K562 (cell line): ENCODE measurements around the gene AARSD1. TPM values are rescaled to one million over a fixed set of nuclear protein-coding genes. Genes with fewer than 3 reads are reported as not detected.
"Not testable (repeated sequence)": the region's sequence is repeated elsewhere in the genome, so short reads cannot be mapped to it uniquely, and the experiment has no call there.

Experiments used
- ATAC-seq: fragments of 200-7000 bp; cut with Tn5 transposase; 3 replicates; pipeline ENCODE4 v1.9.1; 2020; ENCODE audit warnings: moderate library complexity
- BruUV-seq: library from RNA; stranded (reverse); fragments of 400-500 nt; replicated peaks from 2 replicates; lab custom pipeline; 2021; lab: Mats Ljungman, UMichigan
- CTCF ChIA-PET: fragments of 300-600 bp; formaldehyde crosslinking; extraction: SDS; loops from one replicate; lab custom pipeline; 2021; ENCODE audit warnings: low intra/inter-chr PET ratio; lab: Yijun Ruan, JAX
- POLR2A ChIA-PET: fragments of 300-600, 350-650 bp; sonication (Branson Sonifier 250); formaldehyde crosslinking; extraction: SDS; loops from one replicate; lab custom pipeline; 2021; ENCODE audit warnings: antibody characterized with exemption, inconsistent platforms; lab: Yijun Ruan, JAX
- DNase-seq, 4 experiments: peaks; one replicate each; pipeline versions ENCODE4 v3.0.0 to v3.0.0-alpha.2; 2011 to 2018; ENCODE audit warnings: low spot score in 3 of 4, mixed read lengths in 3 of 4; ENCODE audit errors: extremely low read depth in 1 of 4
- FAIRE-seq: peaks from 2 replicates; lab custom pipeline; 2011; peaks lifted over from hg19 to GRCh38; lab: Jason Lieb, UNC
- H2AFZ ChIP-seq: 2 replicates; pipeline ENCODE4 v1.6.0; 2011; ENCODE audit warnings: low read depth, low read length, control low read depth, inconsistent platforms
- H3K27ac ChIP-seq: fragments of 200-600 bp; 3 replicates; pipeline ENCODE4 v1.8.0; 2011; ENCODE audit warnings: low read depth, mild to moderate bottlenecking, control low read depth, inconsistent platforms, low read length, moderate library complexity, mixed read lengths; ENCODE audit errors: extremely low read depth
- H3K27me3 ChIP-seq, 2 experiments: fragments of 300-600 bp in 1 of 2; 2 replicates in 1 of 2; 3 replicates in 1 of 2; pipeline versions ENCODE4 v1.6.0 to v1.8.0; 2011; ENCODE audit warnings: inconsistent platforms in 2 of 2, low read length in 2 of 2, mild to moderate bottlenecking in 1 of 2, mixed read lengths in 1 of 2, moderate library complexity in 1 of 2; ENCODE audit not compliant: control insufficient read depth in 2 of 2, insufficient read depth in 2 of 2
- H3K36me3 ChIP-seq: fragments of 300-600 bp; 3 replicates; pipeline ENCODE4 v1.8.0; 2011; ENCODE audit warnings: mild to moderate bottlenecking, low read length, inconsistent platforms; ENCODE audit not compliant: control insufficient read depth, insufficient read depth
- H3K4me1 ChIP-seq, 2 experiments: fragments of 200-600 bp in 1 of 2; replicated peaks in 1 of 2; 2 replicates in 1 of 2; 3 replicates in 1 of 2; pipeline versions ENCODE4 v1.5.1 to v1.8.0; 2011; ENCODE audit warnings: inconsistent platforms in 2 of 2, low read length in 2 of 2, mild to moderate bottlenecking in 1 of 2, mixed read lengths in 1 of 2, moderate library complexity in 1 of 2; ENCODE audit not compliant: control insufficient read depth in 2 of 2, insufficient read depth in 2 of 2
- H3K4me2 ChIP-seq: 2 replicates; pipeline ENCODE4 v1.6.1; 2011; ENCODE audit warnings: low read length, control low read depth, inconsistent platforms, mixed read lengths; ENCODE audit not compliant: insufficient read depth
- H3K4me3 ChIP-seq: fragments of 200-600 bp; sonication (generic), shearing (Covaris generic); 2 replicates; pipeline ENCODE4 v1.5.1; 2016; ENCODE audit warnings: control low read depth, inconsistent platforms
- H3K79me2 ChIP-seq: fragments of 200-600 bp; 3 replicates; pipeline ENCODE4 v1.8.0; 2011; ENCODE audit warnings: low read length, inconsistent platforms; ENCODE audit not compliant: control insufficient read depth, insufficient read depth
- H3K9ac ChIP-seq, 2 experiments: 2 replicates each; pipeline versions ENCODE4 v1.6.0 to v1.6.1; 2011; ENCODE audit warnings: low read depth in 2 of 2, low read length in 2 of 2, control low read depth in 1 of 2, inconsistent platforms in 1 of 2, mild to moderate bottlenecking in 1 of 2, mixed read lengths in 1 of 2; ENCODE audit not compliant: insufficient read depth in 1 of 2
- H3K9me1 ChIP-seq: one replicate; pipeline ENCODE4 v1.6.0; 2011; ENCODE audit warnings: inconsistent platforms, mild to moderate bottlenecking, low read length, moderate library complexity; ENCODE audit not compliant: control insufficient read depth, insufficient read depth
- H3K9me3 ChIP-seq: replicated peaks from 2 replicates; pipeline ENCODE4 v1.5.1; 2011; ENCODE audit warnings: low read depth, low read length, inconsistent platforms; ENCODE audit not compliant: control insufficient read depth, insufficient read depth
- H4K20me1 ChIP-seq: replicated peaks from 2 replicates; pipeline ENCODE4 v1.6.1; 2011; ENCODE audit warnings: low read length, inconsistent platforms, mixed read lengths; ENCODE audit not compliant: control insufficient read depth, insufficient read depth
- CHD1 ChIP-seq: fragments of 200-600 bp; sonication (generic); IDR thresholded peaks from one replicate; pipeline ENCODE4 v1.6.1; 2012; ENCODE audit warnings: mild to moderate bottlenecking, moderate library complexity, low read length, inconsistent platforms
- DMBX1 ChIP-seq: fragments of 250-450 bp; sonication (Bioruptor Pico); IDR thresholded peaks from 2 replicates; pipeline ENCODE4 v1.8.0; 2022; ENCODE audit warnings: inconsistent platforms, mild to moderate bottlenecking, moderate library complexity, borderline replicate concordance
- ILF3 ChIP-seq: fragments of 450-650 bp; IDR thresholded peaks from 2 replicates; pipeline ENCODE4 v1.6.1; 2018; ENCODE audit warnings: antibody characterized with exemption, mild to moderate bottlenecking, moderate library complexity, borderline replicate concordance
- MLLT1 ChIP-seq, 2 experiments: fragments of 450-650 bp; IDR thresholded peaks; 2 replicates each; pipeline ENCODE4 v1.6.1; 2016
- NFIC ChIP-seq: fragments of 450-650 bp; IDR thresholded peaks from 2 replicates; pipeline ENCODE4 v1.6.1; 2017; ENCODE audit warnings: mild to moderate bottlenecking, inconsistent platforms
- POLR2A ChIP-seq: fragments of 450-650 bp; conservative IDR thresholded peaks from 2 replicates; pipeline ENCODE4 v1.6.1; 2016
- RBFOX2 ChIP-seq: fragments of 200-400 bp; formaldehyde crosslinking; IDR thresholded peaks from 2 replicates; pipeline ENCODE4 v1.6.1; 2017; ENCODE audit warnings: low read depth, mild to moderate bottlenecking, low read length, moderate library complexity
- SIN3A ChIP-seq, 2 experiments: fragments of 150-350 bp in 1 of 2; IDR thresholded peaks; 2 replicates each; pipeline ENCODE4 v1.6.1; 2011 to 2016; ENCODE audit warnings: borderline replicate concordance in 2 of 2, low read depth in 2 of 2, low read length in 2 of 2, mild to moderate bottlenecking in 2 of 2, moderate library complexity in 2 of 2; ENCODE audit not compliant: control insufficient read depth in 1 of 2
- SMARCA4 ChIP-seq: fragments of 450-650 bp; IDR thresholded peaks from 2 replicates; pipeline ENCODE4 v1.6.1; 2016
- ZNF165 ChIP-seq: fragments of 250-450 bp; sonication (Bioruptor Pico); IDR thresholded peaks from 2 replicates; pipeline ENCODE4 v1.4.0; 2020; ENCODE audit warnings: borderline replicate concordance
- WGBS: fragments of 100-300 bp; shearing (Covaris generic); methylation state at CpG from one replicate; pipeline ENCODE4 v1.1.6; 2016; ENCODE audit warnings: low coverage, mixed read lengths; ENCODE audit not compliant: insufficient coverage; ENCODE audit errors: missing lambda C conversion rate; 5-methylcytosine and 5-hydroxymethylcytosine counted together
- in situ Hi-C: fragments of 300-500 bp; cut with MboI; formaldehyde crosslinking; loops from 4 replicates; pipeline ENCODE4 v1.15.0; 2018; ENCODE audit warnings: inconsistent platforms, mixed read lengths
- intact Hi-C: fragments of 100-400 bp; cut with micrococcal nuclease; formaldehyde crosslinking; loops from 2 replicates; pipeline ENCODE4 v1.14.2; 2022
- polyA plus RNA-seq, 8 experiments: library from polyadenylated mRNA; depleted of rRNA in 4 of 8; stranded (reverse) in 5 of 8; unstranded in 3 of 8; fragments of >200 nt; fragmentation: Nextera tagmentation in 2 of 8; fragmentation: Illumina TruSeq in 1 of 8; extraction: Ambion mirVana in 2 of 8; extraction: Trizol in 1 of 8; gene quantifications; 2 replicates each; pipeline versions ENCODE4 v1.2.1 to v1.2.3, GENCODE V29; 2011 to 2014; ENCODE audit warnings: inconsistent platforms in 1 of 8, missing spikeins in 1 of 8
- total RNA-seq, 7 experiments: library from RNA; depleted of rRNA in 6 of 7; stranded (reverse); fragments of >200 nt in 6 of 7; fragmentation: Illumina TruSeq in 2 of 7; extraction: Trizol in 2 of 7; gene quantifications; 2 replicates each; pipeline versions ENCODE4 v1.2.1 to v1.2.3, GENCODE V29; 2011 to 2021; ENCODE audit warnings: low replicate concordance in 1 of 7

The AARSD1 gene
- total and polyA plus RNA-seq, 9 of the 15 experiments (the other 6 are each of a cell fraction or from before 2014, with no cell fraction given) = 51.7 to 98.5 (median 68.6) TPM

DNA sequence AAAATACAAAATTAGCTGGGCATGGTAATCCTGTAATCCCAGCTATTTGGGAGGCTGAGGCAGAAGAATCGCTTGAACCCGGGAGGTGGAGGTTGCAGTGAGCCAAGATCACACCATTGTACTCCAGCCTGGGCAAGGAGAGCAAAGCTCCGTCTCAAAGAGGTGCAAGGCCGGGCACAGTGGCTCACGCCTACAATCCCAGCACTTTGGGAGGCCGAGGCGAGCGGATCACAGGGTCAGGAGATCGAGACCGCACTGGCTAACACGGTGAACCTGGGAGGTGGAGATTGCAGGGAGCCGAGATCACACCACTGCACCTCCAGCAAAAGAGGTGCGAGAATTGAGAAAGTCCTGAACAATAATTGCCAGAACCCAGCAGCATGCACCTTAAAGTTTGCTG lies 36.6 kb upstream of the AARSD1 start:
- Histone ChIP-seq H3K9ac (peak overlapping the region in 1 of 2 experiments; percentile 81; a peak in 2 of 4 replicates), H3K4me1 (peaks cover 14 to 18% of the 10 kb centered on the region in 2 experiments; a peak in 4 of 5 replicates), H3K79me2 (peaks cover 33% of the 10 kb centered on the region), H3K36me3 (peaks cover 62% of the 10 kb centered on the region), H3K27ac (peak overlapping the region; percentile 10; the same call in 1 of the 3 replicates)
- POLR2A ChIA-PET = interaction anchor here (0.9 to 1.8 kb wide), 3 partner anchors 10 to 315 kb away, joined by 3 to 7 read pairs (median 4); no protein-coding TSS in a partner anchor
- 95% methylated on average over 11 of the region's 13 CpGs for WGBS
- intact Hi-C loops, ATAC-seq, H3K27me3 ChIP-seq, H3K4me3 ChIP-seq, H3K9me1 ChIP-seq, H3K9me3 ChIP-seq, in situ Hi-C loops, H4K20me1 ChIP-seq, DNase-seq, FAIRE-seq, H2AFZ ChIP-seq, CTCF ChIA-PET, H3K4me2 ChIP-seq, BruUV-seq: not testable (repeated sequence)
- TF ChIP-seq RBFOX2 (peak; percentile 50), POLR2A (peak; percentile 22), ILF3 (peak; percentile 88; the same call in 1 of the 2 replicates)

- FAIRE-seq (no peak), ATAC-seq (no peak), DNase-seq (no peak)
- H3K79me2 ChIP-seq = peaks cover 33% of the 10 kb centered on the region
- H4K20me1 ChIP-seq = peaks cover 9% of the 10 kb centered on the region
- no TSS peak for BruUV-seq
- no peaks in the 10 kb centered on the region for H3K9me1 ChIP-seq
- H3K9me3 ChIP-seq = no peaks in the 10 kb centered on the region
- H3K4me3 ChIP-seq = peak overlapping the region; percentile 93
- intact Hi-C loops = loop anchor here (2.0 to 5.0 kb wide), 2 partner anchors 62 to 156 kb away; no protein-coding TSS in a partner anchor
- no peak overlapping the region for H2AFZ ChIP-seq
- peak overlapping the region; percentile 99 for H3K4me2 ChIP-seq
- peak overlapping the region; percentile 92 to 95 for H3K9ac ChIP-seq
- ChIA-PET POLR2A (interaction anchor here (0.7 to 2.7 kb wide), 15 partner anchors 8 to 317 kb away, joined by 3 to 31 read pairs (median 10); partner anchors contain the start of genes AOC2, IFI35, PSME3 and PTGES3L), CTCF (no interaction called here)
- in situ Hi-C loops = no loop called here
- peaks cover 61% of the 10 kb centered on the region for H3K36me3 ChIP-seq
- peaks cover 14 to 18% of the 10 kb centered on the region in 2 experiments; a peak in 4 of 5 replicates for H3K4me1 ChIP-seq
- H3K27me3 ChIP-seq = no peaks in the 10 kb centered on the region
- 2% methylated on average over 10 of the region's 10 CpGs for WGBS
- H3K27ac ChIP-seq = peak overlapping the region; percentile 94
- TF ChIP-seq MLLT1 (IDR thresholded peaks at IDR 0.05) (0 out of 4 replicates have a peak, but pooled peaks of 1 of the 2 experiments have one; percentile 8), NFIC (no peak), SMARCA4 (no peak), SIN3A (IDR thresholded peaks at IDR 0.05; ENCODE audit: borderline replicate concordance in 2 of 2, control insufficient read depth in 1 of 2, low read depth in 2 of 2, low read length in 2 of 2) (0 out of 4 replicates have a peak, but pooled peaks of 1 of the 2 experiments have one; percentile 30), ZNF165 (CRISPR knock-in tag) (no peak), CHD1 (peak; percentile 33), DMBX1 (CRISPR knock-in tag) (no peak)
These were observed 34.8 kb upstream of the AARSD1 start for GRCh38 chr17:42999003-42999525.
